ENCODE data around the gene USP22. TPM values are rescaled to one million over a fixed set of nuclear protein-coding genes. Genes with fewer than 3 reads are reported as not detected.

The USP22 gene
- total and polyA plus RNA-seq, 10 of the 15 experiments (the other 5 are each of a cell fraction or from before 2014, with no cell fraction given) = 10.8 to 218 (median 98.8) TPM

DNA sequence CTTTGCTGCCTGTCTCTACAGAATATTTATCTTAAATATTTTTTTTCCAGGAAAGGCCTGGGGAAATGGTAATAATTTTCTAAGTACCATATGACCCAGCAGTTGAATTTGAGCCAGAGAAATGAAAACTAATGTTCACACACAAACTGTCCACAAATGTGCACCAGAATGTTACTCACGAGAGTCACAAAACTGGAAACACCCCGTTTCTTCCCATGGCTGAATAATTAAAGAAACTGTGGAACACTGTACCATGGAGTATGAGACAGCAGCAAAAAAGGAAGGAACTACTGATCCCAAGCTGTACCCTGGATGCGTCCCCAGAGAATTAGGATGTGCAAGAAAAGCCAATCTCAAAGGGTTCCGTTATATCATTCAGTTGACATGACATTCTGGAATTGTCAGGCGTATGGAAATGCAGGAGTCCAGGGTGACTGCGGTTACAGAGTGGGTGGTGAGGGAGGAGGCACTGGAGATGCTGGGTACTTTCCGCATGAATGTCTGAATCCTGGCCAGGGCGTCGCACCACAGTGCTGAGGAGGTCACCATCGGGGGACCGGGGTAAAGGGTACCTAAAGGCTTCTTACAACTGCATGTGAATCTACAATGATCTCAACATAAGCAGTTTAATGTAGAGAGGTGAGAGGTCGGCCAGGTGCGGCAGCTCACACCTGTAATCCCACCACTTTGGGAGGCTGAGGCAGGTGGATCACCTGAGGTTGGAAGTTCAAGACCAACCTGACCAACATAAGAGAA lies 34.5 kb downstream of the USP22 start (continued):
- TF ChIP-seq, protein P1, sequence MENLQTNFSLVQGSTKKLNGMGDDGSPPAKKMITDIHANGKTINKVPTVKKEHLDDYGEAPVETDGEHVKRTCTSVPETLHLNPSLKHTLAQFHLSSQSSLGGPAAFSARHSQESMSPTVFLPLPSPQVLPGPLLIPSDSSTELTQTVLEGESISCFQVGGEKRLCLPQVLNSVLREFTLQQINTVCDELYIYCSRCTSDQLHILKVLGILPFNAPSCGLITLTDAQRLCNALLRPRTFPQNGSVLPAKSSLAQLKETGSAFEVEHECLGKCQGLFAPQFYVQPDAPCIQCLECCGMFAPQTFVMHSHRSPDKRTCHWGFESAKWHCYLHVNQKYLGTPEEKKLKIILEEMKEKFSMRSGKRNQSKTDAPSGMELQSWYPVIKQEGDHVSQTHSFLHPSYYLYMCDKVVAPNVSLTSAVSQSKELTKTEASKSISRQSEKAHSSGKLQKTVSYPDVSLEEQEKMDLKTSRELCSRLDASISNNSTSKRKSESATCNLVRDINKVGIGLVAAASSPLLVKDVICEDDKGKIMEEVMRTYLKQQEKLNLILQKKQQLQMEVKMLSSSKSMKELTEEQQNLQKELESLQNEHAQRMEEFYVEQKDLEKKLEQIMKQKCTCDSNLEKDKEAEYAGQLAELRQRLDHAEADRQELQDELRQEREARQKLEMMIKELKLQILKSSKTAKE (IDR thresholded peaks at IDR 0.05; ENCODE audit: low read depth, poor library complexity, severe bottlenecking) = no peak
- TF ChIP-seq IRF4 (IDR thresholded peaks at IDR 0.05; ENCODE audit: low read depth, low read length) = no peak
- TF ChIP-seq BMI1 (IDR thresholded peaks at IDR 0.05; ENCODE audit: borderline replicate concordance) = no peak

- in situ Hi-C loops (cut with MboI) (no loop called here), intact Hi-C loops (cut with micrococcal nuclease; ENCODE audit: unreplicated experiment) (no loop called here)
- no peak overlapping the region for H2AFZ ChIP-seq (ENCODE audit: control insufficient read depth, low read depth, low read length)
- WGBS (ENCODE audit: insufficient coverage, insufficient replicate concordance, low lambda C conversion rate, missing lambda C conversion rate) = 99% methylated on average over 9 of the region's 9 CpGs
- FAIRE-seq (peak; percentile 56), DNase-seq (ENCODE audit: low read depth, low spot score) (no peak), ATAC-seq (no peak)
- SMC1A ChIA-PET (ENCODE audit: uncharacterized antibody, unreplicated experiment) = interaction anchor here (0.9 kb wide), 1 partner anchor 21 kb away, joined by 3 read pairs; no protein-coding TSS in a partner anchor
- H3K9me3 ChIP-seq (replicated peaks; ENCODE audit: control insufficient read depth, insufficient read depth, low read length) = no peaks in the 10 kb centered on the region
- RAD21 ChIA-PET (ENCODE audit: unreplicated experiment) = no interaction called here
- peaks cover 3% of the 10 kb centered on the region; the same call in 1 of the 2 replicates for H4K20me1 ChIP-seq (ENCODE audit: control insufficient read depth, insufficient read depth)
- H3K27ac ChIP-seq (ENCODE audit: control insufficient read depth, insufficient read depth) = no peak overlapping the region
- POLR2A ChIA-PET = no interaction called here
- no peak overlapping the region for H3K4me2 ChIP-seq (ENCODE audit: control insufficient read depth, insufficient read depth)
- no peak overlapping the region for H3K9ac ChIP-seq (ENCODE audit: control insufficient read depth, insufficient read depth, low read length)
- TF ChIP-seq CREM (IDR thresholded peaks at IDR 0.05; ENCODE audit: low read depth) (no peak), TCF7 (IDR thresholded peaks at IDR 0.05; ENCODE audit: borderline replicate concordance) (no peak), EGR1 (IDR thresholded peaks at IDR 0.05; ENCODE audit: borderline replicate concordance in 1 of 2, low read depth in 2 of 2, low read length in 2 of 2) (no peak), CHD4 (IDR thresholded peaks at IDR 0.05) (no peak), DPF2 (IDR thresholded peaks at IDR 0.05) (no peak), BCLAF1 (IDR thresholded peaks at IDR 0.05) (no peak), IRF5 (IDR thresholded peaks at IDR 0.05; ENCODE audit: borderline replicate concordance) (no peak)
- H3K27me3 ChIP-seq (replicated peaks in 1 of 2; ENCODE audit: control insufficient read depth in 2 of 2, insufficient read depth in 2 of 2, low read length in 1 of 2) = no peaks in the 10 kb centered on the region
- H3K36me3 ChIP-seq (ENCODE audit: control insufficient read depth in 2 of 2, insufficient read depth in 2 of 2, low read length in 1 of 2) = peaks cover 59 to 76% of the 10 kb centered on the region in 2 experiments
- H3K4me1 ChIP-seq (ENCODE audit: control insufficient read depth, insufficient read depth, low read length) = no peaks in the 10 kb centered on the region
- no TSS peak for BruUV-seq (replicated peaks)
- no peak overlapping the region for H3K4me3 ChIP-seq
- CTCF ChIA-PET = interaction anchor here (1.4 to 1.7 kb wide), 2 partner anchors 14 to 92 kb away, joined by 4 to 7 read pairs; no protein-coding TSS in a partner anchor
- no peaks in the 10 kb centered on the region for H3K79me2 ChIP-seq (ENCODE audit: control insufficient read depth, insufficient read depth, low read length)
Measured at GRCh38 chr17:21007646-21008045, 35.2 kb downstream of the USP22 start.
